ENCODE measurements around the gene DOCK4.

The DOCK4 gene

DNA sequence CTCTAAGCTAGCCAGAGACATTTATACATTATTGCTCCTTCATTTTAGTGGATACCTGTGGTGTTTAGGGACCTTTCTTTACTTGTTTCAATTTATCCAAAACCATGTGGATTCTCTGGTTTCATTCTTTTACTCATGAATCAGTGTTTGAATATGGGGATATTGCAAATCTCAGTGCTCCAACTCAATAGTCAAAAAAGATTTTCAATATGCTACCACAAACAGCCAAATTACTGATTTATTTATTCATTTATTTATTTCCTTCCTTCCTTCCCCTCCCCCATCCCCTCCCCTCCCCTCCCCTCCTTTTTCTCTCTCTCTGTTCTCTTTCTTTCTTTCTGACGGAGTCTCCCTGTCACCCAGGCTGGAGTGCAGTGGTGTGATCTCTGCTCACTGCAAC lies 390.8 kb downstream of the DOCK4 start:
- TF ChIP-seq, protein P1, sequence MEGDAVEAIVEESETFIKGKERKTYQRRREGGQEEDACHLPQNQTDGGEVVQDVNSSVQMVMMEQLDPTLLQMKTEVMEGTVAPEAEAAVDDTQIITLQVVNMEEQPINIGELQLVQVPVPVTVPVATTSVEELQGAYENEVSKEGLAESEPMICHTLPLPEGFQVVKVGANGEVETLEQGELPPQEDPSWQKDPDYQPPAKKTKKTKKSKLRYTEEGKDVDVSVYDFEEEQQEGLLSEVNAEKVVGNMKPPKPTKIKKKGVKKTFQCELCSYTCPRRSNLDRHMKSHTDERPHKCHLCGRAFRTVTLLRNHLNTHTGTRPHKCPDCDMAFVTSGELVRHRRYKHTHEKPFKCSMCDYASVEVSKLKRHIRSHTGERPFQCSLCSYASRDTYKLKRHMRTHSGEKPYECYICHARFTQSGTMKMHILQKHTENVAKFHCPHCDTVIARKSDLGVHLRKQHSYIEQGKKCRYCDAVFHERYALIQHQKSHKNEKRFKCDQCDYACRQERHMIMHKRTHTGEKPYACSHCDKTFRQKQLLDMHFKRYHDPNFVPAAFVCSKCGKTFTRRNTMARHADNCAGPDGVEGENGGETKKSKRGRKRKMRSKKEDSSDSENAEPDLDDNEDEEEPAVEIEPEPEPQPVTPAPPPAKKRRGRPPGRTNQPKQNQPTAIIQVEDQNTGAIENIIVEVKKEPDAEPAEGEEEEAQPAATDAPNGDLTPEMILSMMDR (IDR thresholded peaks at IDR 0.05; ENCODE audit: low read depth, low read length): no peak
- no peak overlapping the region for H3K4me3 ChIP-seq (ENCODE audit: low read depth, low read length)

DNA sequence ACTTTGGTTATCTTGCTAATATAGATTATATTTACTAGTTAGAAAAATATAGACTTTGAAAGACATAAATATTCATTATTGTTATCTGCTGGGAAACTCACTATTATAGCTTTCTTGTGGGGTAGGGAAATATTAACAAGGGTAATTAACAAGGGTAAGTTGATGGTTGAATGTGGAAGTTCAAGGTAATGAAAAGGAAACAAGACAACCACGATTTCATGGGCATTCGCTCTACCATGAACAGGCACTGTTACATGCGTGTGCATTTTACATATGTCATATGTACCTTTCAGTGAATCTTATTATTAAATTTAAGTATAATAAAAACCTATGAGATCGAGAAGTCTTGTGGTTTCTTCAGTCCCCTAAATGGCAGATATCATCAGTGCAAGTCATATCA lies 392.9 kb downstream of the DOCK4 start:
- no peak overlapping the region for H3K4me3 ChIP-seq (ENCODE audit: low read depth, low read length)
- TF ChIP-seq, protein P1 (IDR thresholded peaks at IDR 0.05; ENCODE audit: low read depth, low read length): no peak

DNA sequence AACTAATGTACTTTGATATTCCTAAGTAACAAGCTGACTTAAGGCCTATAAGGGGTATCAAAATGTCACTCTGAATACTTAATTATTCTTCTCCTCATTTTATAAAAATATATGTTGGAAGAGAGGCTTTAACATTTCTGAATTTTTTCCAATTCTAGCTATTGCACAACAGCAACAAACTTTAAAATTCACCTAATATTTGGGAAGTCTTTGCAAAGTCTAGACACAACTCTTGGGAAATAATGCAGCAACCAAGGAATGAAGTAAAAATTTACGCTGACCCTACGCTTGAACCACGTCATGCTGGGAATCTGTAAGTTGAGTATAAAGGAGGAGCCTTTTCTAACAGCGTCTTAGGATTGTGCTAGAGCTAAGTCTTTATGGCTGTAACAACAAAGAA lies 400.0 kb downstream of the DOCK4 start:
- no peak overlapping the region for H3K4me3 ChIP-seq (ENCODE audit: low read depth, low read length)
- TF ChIP-seq, protein P1 (IDR thresholded peaks at IDR 0.05; ENCODE audit: low read depth, low read length): no peak

DNA sequence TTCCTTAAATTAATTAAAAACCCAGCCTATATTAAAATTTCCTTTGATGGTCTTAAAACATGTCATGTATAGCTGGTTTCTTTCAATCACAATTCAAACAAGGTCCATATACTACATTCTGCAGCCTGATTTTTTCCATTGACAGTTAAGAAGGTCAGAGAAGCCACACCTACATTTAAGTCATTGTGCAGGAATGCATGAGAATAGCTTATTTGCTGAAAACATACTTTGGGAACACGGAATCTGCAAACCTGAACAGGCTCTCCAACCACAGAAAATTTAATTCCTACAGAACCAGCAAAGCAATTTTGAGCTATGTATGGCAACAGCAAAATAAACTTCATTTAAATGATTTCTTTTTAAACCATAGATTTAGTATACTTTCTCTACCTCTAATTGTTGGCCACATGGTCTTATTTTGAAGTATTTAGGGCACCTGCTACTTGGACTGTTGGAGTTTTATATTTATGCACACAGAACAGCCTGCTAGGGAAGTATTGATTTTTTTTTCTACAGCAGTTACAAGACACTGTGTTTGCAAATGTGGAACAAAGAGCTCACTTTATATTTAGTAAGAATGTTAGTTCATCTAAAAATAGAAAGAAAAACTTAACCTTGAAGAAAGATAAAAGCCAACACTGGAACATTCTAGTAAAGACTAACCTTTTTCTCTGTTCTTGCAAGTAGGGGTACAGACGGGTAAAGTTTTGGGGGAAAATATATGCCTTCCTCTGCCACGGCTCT lies 403.0 kb downstream of the DOCK4 start:
- TF ChIP-seq, protein P1 (IDR thresholded peaks at IDR 0.05; ENCODE audit: low read depth, low read length): no peak
- H3K4me3 ChIP-seq (ENCODE audit: low read depth, low read length): no peak overlapping the region

DNA sequence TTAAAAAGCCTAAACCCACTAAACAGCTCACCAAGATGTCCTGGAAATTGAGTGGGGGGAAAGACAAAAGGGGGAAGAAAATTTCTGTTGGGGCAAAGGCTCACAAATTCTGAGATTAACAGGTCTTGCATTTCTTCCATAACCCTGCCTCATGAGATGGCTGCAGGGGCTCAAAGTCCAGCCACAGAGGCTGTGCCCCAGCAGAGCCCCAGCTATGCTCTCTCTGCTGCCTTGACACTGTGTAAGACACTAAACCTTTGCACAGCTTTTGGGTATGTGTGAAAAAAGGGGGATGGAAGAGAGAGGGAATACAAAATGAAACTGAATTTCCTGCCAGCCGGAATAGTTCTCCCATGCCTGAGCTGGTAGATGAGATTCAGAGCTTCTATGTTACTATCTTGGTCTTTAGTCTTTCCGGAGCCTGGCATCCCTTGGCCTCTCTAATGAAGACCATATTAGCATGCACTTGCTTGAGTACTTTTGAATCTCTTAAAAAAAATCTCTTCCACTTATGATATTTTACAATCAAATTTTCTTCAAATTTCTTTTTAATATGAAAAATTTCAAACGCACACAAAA lies 403.9 kb downstream of the DOCK4 start:
- H3K4me3 ChIP-seq (ENCODE audit: low read depth, low read length): no peak overlapping the region
- TF ChIP-seq, protein P1 (IDR thresholded peaks at IDR 0.05; ENCODE audit: low read depth, low read length): no peak

DNA sequence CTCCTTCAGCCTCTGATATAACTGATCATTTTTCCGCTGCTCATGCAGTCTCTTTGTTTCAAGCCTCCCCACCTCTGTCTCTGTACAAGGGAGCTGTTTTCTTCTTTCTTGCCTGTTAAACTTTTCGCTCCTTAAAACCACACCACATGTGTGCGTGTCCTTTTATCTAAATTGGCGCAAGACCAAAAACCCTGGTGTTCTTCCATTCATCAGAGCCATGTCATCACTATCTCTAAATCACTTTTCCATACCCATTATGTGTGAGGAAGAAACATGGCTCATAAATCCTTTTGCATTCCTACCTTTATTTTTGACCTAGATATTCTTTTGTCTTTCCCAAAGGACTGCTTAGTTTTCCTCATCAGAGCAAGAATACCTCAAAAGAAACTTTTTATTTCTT lies 404.9 kb downstream of the DOCK4 start:
- H3K4me3 ChIP-seq (ENCODE audit: low read depth, low read length): no peak overlapping the region
- TF ChIP-seq, protein P1 (IDR thresholded peaks at IDR 0.05; ENCODE audit: low read depth, low read length): no peak

DNA sequence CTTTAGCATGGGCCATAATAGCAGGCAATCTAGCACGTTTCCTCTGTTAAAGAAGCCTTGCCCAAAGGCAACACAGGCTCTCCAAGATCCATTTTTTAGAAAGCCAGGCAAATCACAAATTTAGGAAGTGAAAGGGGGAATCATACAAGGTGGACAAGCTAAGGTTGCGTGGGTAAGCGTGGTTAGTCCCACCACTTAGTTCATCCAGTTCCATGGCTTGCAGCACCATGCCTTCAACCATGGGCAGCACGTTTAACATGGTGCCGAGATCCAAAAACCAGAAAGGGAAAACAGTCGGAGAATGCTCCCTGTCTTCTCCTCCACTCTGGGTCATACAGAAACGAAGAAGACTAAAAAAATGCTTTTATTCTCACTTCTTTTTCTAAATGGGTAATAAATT lies 409.5 kb downstream of the DOCK4 start:
- TF ChIP-seq, protein P1 (IDR thresholded peaks at IDR 0.05; ENCODE audit: low read depth, low read length): no peak
- no peak overlapping the region for H3K4me3 ChIP-seq (ENCODE audit: low read depth, low read length)

All from WI38 (cell line).